Ammon's horn (tissue), 1 donor: ENCODE measurements around the gene FTL.

Source experiments
- DNase-seq: peaks from one replicate; pipeline ENCODE4 v3.0.0-alpha.2; 2016; ENCODE audit warnings: low spot score

The FTL gene

GRCh38 chr19:48991873-48992580 lies 26.9 kb downstream of the FTL start:
- DNase-seq = peak; percentile 56

- DNase-seq = peak; percentile 29
Measured at GRCh38 chr19:48992581-48993174, 27.6 kb downstream of the FTL start.

- DNase-seq = peak; percentile 100
Measured at GRCh38 chr19:48993175-48994034, 28.3 kb downstream of the FTL start, which contains the start of the genes GYS1 and RUVBL2. TSS of gene GYS1 (minus strand) at chr19:48993309. CDS start at chr19:48993112, 197 bp downstream. TSS of gene RUVBL2 (plus strand) at chr19:48993887. CDS start at chr19:48993912, 25 bp downstream.

GRCh38 chr19:48994035-48994386 lies 28.9 kb downstream of the FTL start:
- DNase-seq = no peak

GRCh38 chr19:48997972-48998371 lies 32.9 kb downstream of the FTL start:
- DNase-seq = no peak

- DNase-seq = peak; percentile 55
Measured at GRCh38 chr19:48999481-49000325, 34.6 kb downstream of the FTL start.

- DNase-seq = no peak
Measured at GRCh38 chr19:49004133-49004532, 39.0 kb downstream of the FTL start.

GRCh38 chr19:49004964-49005614 lies 40.0 kb downstream of the FTL start:
- DNase-seq = no peak

- DNase-seq = no peak
Measured at GRCh38 chr19:49006905-49007304, 41.8 kb downstream of the FTL start.

- no peak for DNase-seq
Measured at GRCh38 chr19:49009828-49010227, 44.7 kb downstream of the FTL start.

- no peak for DNase-seq
Measured at GRCh38 chr19:49010453-49010852, 45.3 kb downstream of the FTL start.

- DNase-seq = no peak
Measured at GRCh38 chr19:49011194-49011593, 46.1 kb downstream of the FTL start.

- no peak for DNase-seq
Measured at GRCh38 chr19:49014123-49014869, 49.2 kb downstream of the FTL start.

- DNase-seq = no peak
Measured at GRCh38 chr19:49014870-49015255, 49.8 kb downstream of the FTL start.

- no peak for DNase-seq
Measured at GRCh38 chr19:49016067-49016839, 51.1 kb downstream of the FTL start.
